ENCODE data around the gene FAM193A.

FAM193A gene

GRCh38 chr4:2734612-2735011 is 198.2 kb downstream of the FAM193A start:
- no peak for TF ChIP-seq CTCF (IDR thresholded peaks at IDR 0.05)

- no peak for TF ChIP-seq CTCF (IDR thresholded peaks at IDR 0.05)
Measured at GRCh38 chr4:2735869-2736268, 199.4 kb downstream of the FAM193A start.

DNA sequence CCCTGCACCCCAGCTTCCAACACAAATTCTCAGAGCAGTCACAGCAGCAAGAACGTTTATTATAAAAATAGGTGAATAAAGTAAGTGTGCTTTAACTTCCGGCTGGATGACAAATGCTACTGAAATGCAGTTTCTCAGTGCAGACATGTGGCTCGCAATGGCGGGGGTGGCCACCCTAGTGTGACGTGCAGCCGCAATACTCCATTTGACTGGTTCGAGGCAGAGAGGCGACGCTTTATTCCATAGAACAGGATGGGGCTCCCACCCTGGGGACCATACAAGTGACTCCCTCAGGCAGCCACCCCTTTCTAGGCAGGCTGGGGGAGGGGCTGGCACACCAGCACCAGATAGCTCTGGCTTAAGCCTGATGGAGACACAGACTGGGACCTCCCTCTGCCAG is 205.2 kb downstream of the FAM193A start:
- TF ChIP-seq CTCF (IDR thresholded peaks at IDR 0.05) = no peak

- no peak for TF ChIP-seq CTCF (IDR thresholded peaks at IDR 0.05)
Measured at GRCh38 chr4:2742081-2742822, 205.8 kb downstream of the FAM193A start.

GRCh38 chr4:2742823-2743517 is 206.5 kb downstream of the FAM193A start:
- TF ChIP-seq CTCF (IDR thresholded peaks at IDR 0.05) = no peak

DNA sequence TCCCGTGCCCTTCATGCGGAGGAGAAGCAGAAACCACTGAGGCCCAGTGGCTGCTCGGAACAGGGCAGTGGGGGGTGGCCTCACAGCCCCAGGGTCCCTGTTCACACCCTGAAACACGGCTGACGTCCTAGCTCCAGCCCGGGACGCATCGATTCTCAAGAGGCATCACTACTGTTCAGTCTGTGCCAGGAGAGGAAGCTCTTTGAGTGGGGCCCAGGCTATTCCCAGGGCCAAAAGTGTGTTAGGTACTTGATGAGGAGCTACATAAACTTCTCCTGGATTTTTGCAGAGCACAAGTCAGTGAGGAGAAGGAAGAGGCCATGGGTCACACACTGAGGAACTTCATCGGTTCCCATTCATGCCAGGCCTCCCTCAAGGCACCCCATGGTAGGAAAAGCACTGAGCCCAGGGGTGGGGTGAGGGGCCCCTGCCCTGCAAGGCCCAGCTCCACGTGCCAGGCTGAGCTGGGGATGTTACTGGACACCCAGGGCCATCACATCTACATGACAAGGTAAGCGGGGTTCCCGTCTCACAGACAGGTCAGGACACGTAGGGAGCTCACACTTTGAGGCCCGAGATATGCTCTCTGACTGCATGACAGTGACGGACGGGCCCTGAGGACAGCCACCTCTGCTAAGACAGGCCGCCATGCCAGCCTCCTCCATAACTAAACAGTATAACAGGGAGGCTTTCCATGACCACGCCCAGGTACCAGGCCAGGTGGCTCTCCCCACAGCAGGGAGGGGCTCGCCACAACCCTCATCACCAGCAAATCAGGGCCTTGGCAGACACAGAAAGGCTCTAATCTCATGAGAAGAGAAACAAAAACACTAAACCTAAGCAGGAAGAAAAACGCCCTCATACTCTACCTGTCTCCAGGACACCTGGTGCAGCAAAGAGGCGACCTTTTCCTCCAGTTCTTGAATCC is 207.3 kb downstream of the FAM193A start:
- TF ChIP-seq CTCF (IDR thresholded peaks at IDR 0.05) = no peak

DNA sequence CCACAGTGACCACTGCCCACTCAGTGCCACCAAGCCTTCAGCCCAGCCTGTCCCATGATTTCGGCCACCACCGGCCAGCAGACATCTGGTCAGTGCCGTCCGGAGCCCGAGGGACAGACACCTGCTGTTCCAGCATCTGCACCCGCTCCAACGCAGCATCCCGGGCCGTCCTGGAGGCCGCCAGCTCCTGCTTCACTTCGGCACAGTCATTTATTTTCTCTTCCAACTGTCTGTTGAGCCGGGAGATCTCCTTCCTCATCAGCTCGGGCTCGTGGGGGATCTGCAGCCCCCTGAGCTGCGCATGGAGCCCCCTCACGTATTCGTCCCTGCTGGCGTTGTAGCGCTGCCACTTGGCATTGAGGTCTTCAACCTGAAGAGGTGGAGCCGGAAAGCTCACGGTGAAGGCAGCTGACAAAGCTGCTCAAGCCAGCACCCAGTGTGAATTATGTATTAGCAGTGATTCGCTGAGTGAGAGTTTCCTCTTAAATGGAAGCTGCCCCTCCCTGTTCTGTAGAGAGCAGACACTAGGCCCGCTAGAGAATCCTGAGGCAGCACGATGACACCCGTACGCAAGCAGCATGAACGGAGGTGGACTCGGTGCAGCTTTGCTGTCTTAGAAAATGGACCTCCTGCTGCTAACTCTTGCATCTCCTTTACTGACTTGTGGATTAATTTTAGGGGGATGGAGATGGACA is 208.3 kb downstream of the FAM193A start:
- TF ChIP-seq CTCF (IDR thresholded peaks at IDR 0.05) = no peak

Data from LNCAP (cell line).